NCI-H524 treated with DMSO at 0.1 percent for 48 hours (cell line): ENCODE data around the gene AKAP6.

Experiments used
- DNase-seq: peaks from one replicate; lab custom pipeline; 2025; lab: John Stamatoyannopoulos, UW

The AKAP6 gene

GRCh38 chr14:32330351-32331111 lies 1.4 kb downstream of the AKAP6 start:
- DNase-seq, result no peak

GRCh38 chr14:32331206-32331605 lies 2.1 kb downstream of the AKAP6 start:
- no peak for DNase-seq

GRCh38 chr14:32332415-32333316 lies 3.6 kb downstream of the AKAP6 start:
- no peak for DNase-seq

- DNase-seq, result no peak
Measured at GRCh38 chr14:32336702-32337101, 7.6 kb downstream of the AKAP6 start.

GRCh38 chr14:32337759-32338158 lies 8.7 kb downstream of the AKAP6 start:
- DNase-seq, result no peak

GRCh38 chr14:32339188-32339587 lies 10.1 kb downstream of the AKAP6 start:
- DNase-seq, result no peak

GRCh38 chr14:32341947-32342846 lies 13.1 kb downstream of the AKAP6 start:
- no peak for DNase-seq

- no peak for DNase-seq
Measured at GRCh38 chr14:32342847-32343194, 13.7 kb downstream of the AKAP6 start.

- DNase-seq, result no peak
Measured at GRCh38 chr14:32343926-32344430, 14.9 kb downstream of the AKAP6 start.

GRCh38 chr14:32345311-32345791 lies 16.3 kb downstream of the AKAP6 start:
- DNase-seq, result no peak

- DNase-seq, result no peak
Measured at GRCh38 chr14:32349322-32349721, 20.2 kb downstream of the AKAP6 start.

GRCh38 chr14:32350020-32350419 lies 20.9 kb downstream of the AKAP6 start:
- DNase-seq, result no peak

GRCh38 chr14:32352631-32353030 lies 23.5 kb downstream of the AKAP6 start:
- DNase-seq, result no peak

GRCh38 chr14:32354716-32355115 lies 25.6 kb downstream of the AKAP6 start:
- DNase-seq, result peak; percentile 47

- no peak for DNase-seq
Measured at GRCh38 chr14:32358781-32359180, 29.7 kb downstream of the AKAP6 start.

- DNase-seq, result no peak
Measured at GRCh38 chr14:32361674-32362073, 32.6 kb downstream of the AKAP6 start.

GRCh38 chr14:32363761-32364160 lies 34.7 kb downstream of the AKAP6 start:
- no peak for DNase-seq

- DNase-seq, result no peak
Measured at GRCh38 chr14:32364941-32365340, 35.8 kb downstream of the AKAP6 start.

GRCh38 chr14:32366256-32366879 lies 37.3 kb downstream of the AKAP6 start:
- DNase-seq, result no peak

GRCh38 chr14:32366986-32367385 lies 37.9 kb downstream of the AKAP6 start:
- DNase-seq, result no peak

- no peak for DNase-seq
Measured at GRCh38 chr14:32367516-32367915, 38.4 kb downstream of the AKAP6 start.
